ENCODE data around the gene TENT4A.

- TF ChIP-seq POLR2A (IDR thresholded peaks at IDR 0.05; ENCODE audit: low read depth, low read length) (no peak), POLR2AphosphoS5 (IDR thresholded peaks at IDR 0.05; ENCODE audit: low read depth, low read length) (peak; percentile 53; the same call in 1 of the 2 replicates), SPI1 (IDR thresholded peaks at IDR 0.05; ENCODE audit: low read depth, low read length) (peak; percentile 92), TAF1 (IDR thresholded peaks at IDR 0.05; ENCODE audit: low read depth, low read length) (no peak), PAX5 (IDR thresholded peaks at IDR 0.05; ENCODE audit: insufficient read depth, low read length, severe bottlenecking) (no peak), POU2F2 (IDR thresholded peaks at IDR 0.05; ENCODE audit: low read depth, low read length) (peak; percentile 59; the same call in 1 of the 2 replicates)
Measured at GRCh38 chr5:6737043-6737941, 24.1 kb downstream of the TENT4A start.

All from GM12891 (cell line).